Measurements from ENCODE around the gene PLXND1.

DNA sequence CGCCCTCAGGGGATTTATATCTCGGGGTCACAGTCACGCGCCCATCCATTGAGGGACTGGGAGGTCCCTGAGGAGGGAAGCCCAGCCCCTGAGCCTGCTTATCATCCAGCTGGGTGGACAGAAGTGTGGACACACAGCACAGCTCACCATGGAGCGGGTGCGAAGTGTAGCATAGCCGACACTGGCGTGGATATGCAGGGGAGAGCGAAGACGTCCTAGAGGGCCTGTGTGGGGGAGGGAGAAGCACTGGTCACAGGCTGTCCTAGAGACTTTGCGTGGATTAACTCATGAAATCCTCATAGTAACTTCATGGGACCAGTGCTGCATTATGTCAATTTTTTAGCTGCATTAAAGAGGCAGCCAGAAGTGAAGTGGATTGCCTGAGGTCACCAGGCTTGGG, 26.1 kb upstream of the PLXND1 start:
- no peak for TF ChIP-seq CTCF (IDR thresholded peaks at IDR 0.05)
- no peak for TF ChIP-seq POLR2A (IDR thresholded peaks at IDR 0.05)

Data from lower leg skin (tissue), 3 donors.